GM19455 (cell line): ENCODE data around the gene CABP7.

Experiments used
- ATAC-seq: cut with Tn5 transposase; IDR thresholded peaks from one replicate; pipeline ENCODE4 v1.9.1; 2021; ENCODE audit not compliant: unreplicated experiment

CABP7 gene

GRCh38 chr22:29702000-29702930, 17.5 kb upstream of the CABP7 start:
- no peak for ATAC-seq

GRCh38 chr22:29702931-29703501, 16.8 kb upstream of the CABP7 start:
- no peak for ATAC-seq

GRCh38 chr22:29703569-29704195, 16.1 kb upstream of the CABP7 start:
- ATAC-seq = no peak

- ATAC-seq = no peak
Measured at GRCh38 chr22:29704528-29705285, 15.1 kb upstream of the CABP7 start.

- no peak for ATAC-seq
Measured at GRCh38 chr22:29705651-29706050, 14.2 kb upstream of the CABP7 start.

DNA sequence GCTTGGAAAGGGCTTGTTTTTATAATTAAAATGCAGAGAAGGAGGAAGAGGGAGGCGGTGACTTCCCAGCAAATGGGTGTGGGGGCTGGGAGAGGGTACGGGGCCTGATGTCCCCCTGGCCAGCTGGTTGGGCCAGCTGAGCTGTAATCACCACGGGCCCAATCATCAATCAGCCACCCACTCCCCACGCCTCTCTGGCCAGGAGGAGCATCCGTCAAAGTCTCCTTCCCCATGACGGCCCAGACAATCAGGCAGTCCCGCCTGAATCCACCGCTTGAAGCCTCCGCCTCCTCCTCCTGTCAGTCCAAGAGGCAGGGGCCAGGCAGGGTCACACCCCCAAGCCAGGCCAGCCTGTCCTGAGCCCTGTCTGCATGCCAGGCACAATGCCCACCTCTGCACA, 13.3 kb upstream of the CABP7 start:
- no peak for ATAC-seq

GRCh38 chr22:29707010-29707409, 12.8 kb upstream of the CABP7 start:
- ATAC-seq = no peak

DNA sequence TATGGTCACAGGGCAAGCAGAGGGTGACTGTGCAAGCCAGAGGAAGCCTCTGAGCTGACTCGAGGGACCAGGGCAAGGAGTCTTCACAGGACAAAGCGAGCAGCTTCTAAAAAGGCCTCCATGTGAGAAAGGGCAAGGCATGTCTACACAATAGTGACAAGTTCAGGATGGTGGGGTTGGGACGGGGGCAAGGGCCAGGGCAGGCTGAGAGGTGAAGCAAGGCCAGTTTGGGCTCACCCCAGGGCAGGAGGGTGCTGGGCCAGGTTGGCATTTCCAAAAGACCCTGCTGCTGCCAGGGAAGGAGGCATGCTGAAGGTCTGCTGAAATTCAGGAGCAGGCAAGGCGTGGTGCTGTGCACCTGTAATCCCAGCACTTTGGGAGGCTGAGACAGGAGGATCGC, 12.3 kb upstream of the CABP7 start:
- ATAC-seq = no peak

GRCh38 chr22:29710193-29710592, 9.6 kb upstream of the CABP7 start:
- no peak for ATAC-seq

- ATAC-seq = no peak
Measured at GRCh38 chr22:29710922-29711593, 8.7 kb upstream of the CABP7 start.

- ATAC-seq = no peak
Measured at GRCh38 chr22:29712119-29712518, 7.7 kb upstream of the CABP7 start.

DNA sequence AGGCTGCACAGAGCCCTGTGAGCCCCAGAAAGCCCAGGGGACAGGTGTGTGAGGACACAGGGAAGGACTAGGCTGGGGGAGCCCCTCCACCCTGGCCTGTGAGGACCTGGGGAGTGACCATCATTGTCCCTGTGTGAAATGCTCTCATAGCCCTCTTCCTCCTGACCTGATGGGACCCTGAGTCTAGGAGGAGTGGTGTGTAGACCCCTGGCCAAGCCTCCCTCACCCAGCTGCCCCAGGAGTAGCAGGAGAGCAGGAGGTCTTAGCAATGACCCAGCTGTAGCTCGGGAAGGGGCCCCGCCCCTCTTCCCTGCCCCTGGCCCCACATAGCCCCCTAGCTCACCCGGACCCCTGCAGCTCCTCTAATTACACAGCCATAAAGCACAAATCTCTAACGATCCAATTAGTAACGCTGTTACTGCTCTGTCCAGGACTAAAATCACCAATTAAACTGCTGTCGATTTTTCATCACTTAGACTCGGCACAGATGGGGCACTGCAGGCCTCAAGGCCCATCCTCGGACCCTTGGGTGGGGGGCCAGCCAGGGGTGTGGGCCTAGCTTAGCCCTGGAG, 6.6 kb upstream of the CABP7 start:
- no peak for ATAC-seq

- ATAC-seq = no peak
Measured at GRCh38 chr22:29715240-29715639, 4.6 kb upstream of the CABP7 start.

DNA sequence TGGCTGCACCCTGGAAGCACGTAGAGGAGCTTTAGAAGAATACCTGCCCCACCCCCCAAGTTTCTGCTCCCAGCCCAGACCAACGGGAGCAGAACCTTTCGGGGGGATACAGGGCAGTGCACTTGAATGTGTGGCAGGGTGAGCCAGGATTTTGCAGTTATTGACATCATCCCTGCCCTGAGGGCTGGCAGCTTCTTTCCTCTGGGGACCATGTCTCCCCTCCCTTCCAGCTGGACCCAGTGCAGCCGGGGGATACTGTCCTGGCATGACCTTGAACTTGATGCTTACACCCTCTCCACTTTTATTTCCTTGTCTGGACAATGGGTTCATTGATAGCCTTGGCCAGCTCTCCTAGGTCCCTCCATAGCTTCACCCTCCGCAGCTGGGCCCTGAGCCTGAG, 4.1 kb upstream of the CABP7 start:
- ATAC-seq = no peak

DNA sequence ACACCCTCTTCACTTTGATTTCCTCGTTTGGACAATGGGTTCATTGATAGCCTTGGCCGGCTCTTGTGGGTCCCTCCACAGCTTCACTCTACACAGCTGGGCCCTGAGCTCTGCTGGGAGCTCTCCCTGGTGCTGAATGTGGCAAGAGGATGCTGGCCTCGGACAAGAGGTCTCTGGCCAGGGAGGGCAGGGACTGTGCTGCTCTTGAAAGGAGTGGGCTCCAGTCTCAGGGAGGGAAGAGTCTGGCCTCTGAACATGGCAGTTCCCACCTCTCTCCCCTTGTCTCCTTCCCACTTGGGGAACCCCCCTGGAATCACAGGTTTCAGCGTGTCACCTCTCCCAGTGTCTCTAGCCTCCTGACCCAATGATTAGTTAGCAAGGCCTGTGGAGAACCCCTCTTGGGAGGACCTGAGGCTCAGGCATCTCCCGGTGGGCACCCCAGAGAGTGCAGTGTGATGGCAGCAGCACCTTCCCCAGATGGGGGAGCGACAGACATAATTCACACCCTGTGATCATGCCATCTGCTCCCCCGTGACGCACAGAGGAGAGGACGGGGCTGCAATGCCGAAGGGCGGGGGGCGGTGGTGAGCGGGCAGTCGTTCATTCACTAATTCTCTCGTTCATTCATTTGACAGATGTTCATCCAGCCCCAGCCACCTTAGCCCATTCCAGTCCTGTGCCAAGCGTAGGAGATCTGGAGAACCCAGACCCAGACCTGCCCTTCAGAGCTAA, 2.8 kb upstream of the CABP7 start:
- no peak for ATAC-seq

GRCh38 chr22:29717789-29718188, 2.0 kb upstream of the CABP7 start:
- ATAC-seq = no peak

- no peak for ATAC-seq
Measured at GRCh38 chr22:29718949-29719898, 579 bp upstream of the CABP7 start.

DNA sequence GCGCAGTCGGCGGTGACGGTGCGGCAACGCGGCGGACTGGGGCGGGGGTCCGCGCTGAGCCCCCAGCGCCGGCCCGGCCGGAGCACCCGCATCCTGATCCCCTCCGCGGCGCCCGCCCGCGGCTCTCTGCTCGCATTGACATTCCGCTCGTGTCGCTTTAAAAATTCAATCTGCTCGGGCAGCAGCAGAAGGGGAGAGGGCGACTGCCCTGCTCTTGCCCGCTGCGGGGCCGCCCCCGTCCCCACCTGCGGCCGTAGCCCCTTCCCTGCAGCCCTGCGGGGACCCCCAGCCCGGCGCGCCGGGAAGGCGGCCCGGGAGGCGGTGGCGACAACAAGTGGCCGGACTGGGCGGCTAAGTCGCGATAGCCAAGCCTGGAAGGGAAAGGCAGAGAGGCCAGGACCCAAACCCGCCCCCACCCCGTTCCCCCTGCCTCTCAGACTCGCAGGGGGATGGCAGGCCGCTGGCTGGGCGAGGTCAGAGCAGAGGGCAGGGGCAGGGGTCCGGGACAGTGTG, 1.1 kb downstream of the CABP7 start:
- no peak for ATAC-seq
